ENCODE measurements around the gene ZNF750. TPM values are rescaled to one million over a fixed set of nuclear protein-coding genes. Genes with fewer than 3 reads are reported as not detected.
A peak's percentile ranks its signal among the peaks of the same experiment; 100 is the strongest.

The ZNF750 gene
- total RNA-seq, 1 donor from 2014 or later, result not detected

DNA sequence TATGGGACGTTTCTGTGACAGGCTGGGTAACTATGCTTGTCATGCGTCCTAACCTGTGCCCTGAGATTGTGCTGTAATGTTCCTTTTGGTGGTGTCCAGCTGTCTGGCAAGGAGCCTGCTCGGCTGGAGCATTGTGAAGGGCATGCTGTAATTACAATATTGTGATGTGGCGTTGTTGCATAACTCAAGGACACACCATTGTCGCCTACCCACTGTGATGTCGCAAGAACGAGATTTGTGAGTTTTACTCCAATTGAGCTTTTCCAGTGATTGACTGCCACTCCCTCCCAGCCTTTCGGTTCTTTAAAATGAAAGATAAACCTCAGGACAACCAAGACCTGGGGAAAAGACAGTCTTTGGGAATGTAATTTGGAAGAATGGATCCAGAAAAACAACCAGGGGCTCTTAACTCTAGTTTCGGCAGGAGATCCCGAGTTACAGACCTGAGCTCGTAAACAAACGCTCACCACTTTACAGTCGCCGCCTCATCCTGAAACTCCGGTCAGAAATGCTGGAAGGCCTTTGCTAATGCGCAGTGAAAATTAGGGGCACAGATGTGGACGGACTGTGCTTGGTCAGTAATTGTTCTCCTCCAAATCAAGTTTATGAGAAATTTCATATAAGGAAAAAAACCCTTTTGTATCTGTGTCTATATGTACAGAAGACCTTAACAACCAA, 1.3 kb downstream of the ZNF750 start:
- Mint-ChIP-seq H3K9me3 (no peaks in the 10 kb centered on the region), H3K36me3 (peaks cover 6% of the 10 kb centered on the region), H3K4me3 (no peak overlapping the region), H3K27me3 (ENCODE audit: insufficient read depth, low read depth) (no peaks in the 10 kb centered on the region), H3K4me1 (peaks cover 16% of the 10 kb centered on the region), H3K27ac (no peak overlapping the region)
- TF ChIP-seq EZH2phosphoT487 (IDR thresholded peaks at IDR 0.05) (no peak), EZH2 (IDR thresholded peaks at IDR 0.05) (no peak)
- TF ChIP-seq, protein P1, sequence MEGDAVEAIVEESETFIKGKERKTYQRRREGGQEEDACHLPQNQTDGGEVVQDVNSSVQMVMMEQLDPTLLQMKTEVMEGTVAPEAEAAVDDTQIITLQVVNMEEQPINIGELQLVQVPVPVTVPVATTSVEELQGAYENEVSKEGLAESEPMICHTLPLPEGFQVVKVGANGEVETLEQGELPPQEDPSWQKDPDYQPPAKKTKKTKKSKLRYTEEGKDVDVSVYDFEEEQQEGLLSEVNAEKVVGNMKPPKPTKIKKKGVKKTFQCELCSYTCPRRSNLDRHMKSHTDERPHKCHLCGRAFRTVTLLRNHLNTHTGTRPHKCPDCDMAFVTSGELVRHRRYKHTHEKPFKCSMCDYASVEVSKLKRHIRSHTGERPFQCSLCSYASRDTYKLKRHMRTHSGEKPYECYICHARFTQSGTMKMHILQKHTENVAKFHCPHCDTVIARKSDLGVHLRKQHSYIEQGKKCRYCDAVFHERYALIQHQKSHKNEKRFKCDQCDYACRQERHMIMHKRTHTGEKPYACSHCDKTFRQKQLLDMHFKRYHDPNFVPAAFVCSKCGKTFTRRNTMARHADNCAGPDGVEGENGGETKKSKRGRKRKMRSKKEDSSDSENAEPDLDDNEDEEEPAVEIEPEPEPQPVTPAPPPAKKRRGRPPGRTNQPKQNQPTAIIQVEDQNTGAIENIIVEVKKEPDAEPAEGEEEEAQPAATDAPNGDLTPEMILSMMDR (IDR thresholded peaks at IDR 0.05), result no peak
- Histone ChIP-seq H3K36me3 (no peaks in the 10 kb centered on the region), H3K27me3 (no peaks in the 10 kb centered on the region), H2AFZ (replicated peaks) (no peak overlapping the region), H3K4me2 (no peak overlapping the region), H3K4me3 (no peak overlapping the region), H3K27ac (no peak overlapping the region), H3K79me2 (ENCODE audit: low read depth) (no peaks in the 10 kb centered on the region), H3K4me1 (peaks cover 27% of the 10 kb centered on the region), H3K9me3 (ENCODE audit: low read depth) (no peaks in the 10 kb centered on the region), H3K9ac (no peak overlapping the region), H3F3A (ENCODE audit: low read depth) (no peaks in the 10 kb centered on the region), H4K20me1 (ENCODE audit: low read depth) (peaks cover 13% of the 10 kb centered on the region)
- no peak for DNase-seq (ENCODE audit: low spot score)

DNA sequence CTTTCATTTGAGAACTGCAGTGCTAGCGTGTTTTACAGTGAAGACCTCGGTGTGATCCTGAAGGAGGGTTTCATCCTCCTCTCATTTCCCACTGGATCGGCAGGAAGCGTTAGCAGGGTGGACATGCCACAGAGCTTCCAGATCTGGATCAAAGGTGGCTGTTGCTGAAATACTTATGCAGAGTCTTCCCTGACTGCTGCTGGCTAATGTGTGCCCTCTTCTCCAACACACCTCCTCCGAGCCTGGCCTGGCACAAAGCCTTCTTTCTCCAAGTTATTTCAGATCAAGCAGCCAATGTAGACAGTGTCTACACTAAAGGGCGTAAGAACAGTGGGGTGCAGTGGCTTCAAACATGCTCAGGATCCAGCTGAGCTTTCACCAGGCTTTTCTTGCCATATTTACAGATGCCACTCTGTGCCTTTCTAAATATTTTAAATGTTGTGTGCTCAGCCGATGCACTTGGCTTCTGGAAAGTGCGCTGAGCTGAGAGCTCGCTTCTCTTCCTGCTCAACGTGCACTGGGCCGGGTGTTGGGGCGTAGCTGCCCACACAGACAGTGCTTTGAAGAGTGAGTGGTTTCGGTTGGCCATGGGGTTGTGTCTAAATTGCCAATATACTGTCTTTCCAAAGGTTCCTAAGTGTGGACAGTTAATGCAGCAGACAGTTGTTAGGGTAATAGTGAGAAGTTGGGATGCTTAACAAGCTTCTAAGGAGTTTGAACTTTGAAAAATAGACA, 2.1 kb downstream of the ZNF750 start:
- peaks cover 27% of the 10 kb centered on the region for H3K4me1 ChIP-seq
- no peak for DNase-seq (ENCODE audit: low spot score)
- H3K27me3 ChIP-seq, result no peaks in the 10 kb centered on the region
- peaks cover 17% of the 10 kb centered on the region for H3K4me1 Mint-ChIP-seq
- H3K27ac Mint-ChIP-seq, result no peak overlapping the region
- peaks cover 13% of the 10 kb centered on the region for H4K20me1 ChIP-seq (ENCODE audit: low read depth)
- TF ChIP-seq, protein P1 (IDR thresholded peaks at IDR 0.05), result no peak
- no peak for TF ChIP-seq EZH2phosphoT487 (IDR thresholded peaks at IDR 0.05)
- H3K27ac ChIP-seq, result no peak overlapping the region
- no peaks in the 10 kb centered on the region for H3K27me3 Mint-ChIP-seq (ENCODE audit: insufficient read depth, low read depth)
- no peak overlapping the region for H3K4me3 ChIP-seq
- H3F3A ChIP-seq (ENCODE audit: low read depth), result no peaks in the 10 kb centered on the region
- no peak overlapping the region for H3K9ac ChIP-seq
- H2AFZ ChIP-seq (replicated peaks), result no peak overlapping the region
- no peaks in the 10 kb centered on the region for H3K9me3 ChIP-seq (ENCODE audit: low read depth)
- no peaks in the 10 kb centered on the region for H3K36me3 ChIP-seq
- H3K36me3 Mint-ChIP-seq, result peaks cover 10% of the 10 kb centered on the region
- H3K4me3 Mint-ChIP-seq, result no peak overlapping the region
- no peak overlapping the region for H3K4me2 ChIP-seq
- no peaks in the 10 kb centered on the region for H3K9me3 Mint-ChIP-seq
- no peaks in the 10 kb centered on the region for H3K79me2 ChIP-seq (ENCODE audit: low read depth)

DNA sequence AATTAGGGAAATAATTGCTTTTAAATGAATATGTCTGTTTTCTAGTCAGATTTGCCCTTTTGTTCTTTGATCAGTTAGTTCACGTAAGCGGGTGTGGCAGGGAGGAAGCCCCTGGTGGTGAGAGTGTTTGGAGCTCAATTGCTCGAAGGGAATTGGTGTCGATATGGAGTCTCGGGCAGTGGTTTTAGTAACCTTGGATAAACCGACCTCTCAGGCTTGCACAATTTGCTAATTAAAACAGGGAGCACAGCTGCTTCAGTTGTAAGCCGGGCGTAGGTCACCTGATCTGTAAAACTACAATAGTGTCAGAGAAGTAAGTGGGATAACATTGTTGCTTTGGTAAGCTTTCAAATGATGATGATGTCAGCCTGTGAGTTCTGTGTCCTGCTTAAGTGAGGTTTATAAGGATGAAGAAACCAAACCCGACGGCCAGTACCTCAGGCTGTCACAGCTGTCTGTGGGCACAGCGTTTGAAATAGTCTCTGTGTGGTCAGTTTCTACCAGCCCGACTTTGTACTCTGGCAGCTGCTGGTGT, 2.9 kb downstream of the ZNF750 start:
- peaks cover 27% of the 10 kb centered on the region for H3K4me1 ChIP-seq
- Mint-ChIP-seq H3K27me3 (ENCODE audit: insufficient read depth, low read depth) (no peaks in the 10 kb centered on the region), H3K27ac (peak overlapping the region; percentile 24), H3K36me3 (peaks cover 8% of the 10 kb centered on the region), H3K4me1 (peaks cover 25% of the 10 kb centered on the region), H3K4me3 (no peak overlapping the region), H3K9me3 (no peaks in the 10 kb centered on the region)
- H4K20me1 ChIP-seq (ENCODE audit: low read depth), result peaks cover 19% of the 10 kb centered on the region
- DNase-seq (ENCODE audit: low spot score), result peak; percentile 37
- no peaks in the 10 kb centered on the region for H3K27me3 ChIP-seq
- no peaks in the 10 kb centered on the region for H3F3A ChIP-seq (ENCODE audit: low read depth)
- H2AFZ ChIP-seq (replicated peaks), result no peak overlapping the region
- peak overlapping the region; percentile 31 for H3K27ac ChIP-seq
- no peak overlapping the region for H3K4me3 ChIP-seq
- no peaks in the 10 kb centered on the region for H3K9me3 ChIP-seq (ENCODE audit: low read depth)
- TF ChIP-seq, protein P1 (IDR thresholded peaks at IDR 0.05), result peak; percentile 47
- TF ChIP-seq EZH2 (IDR thresholded peaks at IDR 0.05), result no peak
- no peak overlapping the region for H3K9ac ChIP-seq
- H3K36me3 ChIP-seq, result no peaks in the 10 kb centered on the region
- no peak overlapping the region for H3K4me2 ChIP-seq
- H3K79me2 ChIP-seq (ENCODE audit: low read depth), result no peaks in the 10 kb centered on the region

Data from neural progenitor cell (in vitro differentiated cells).